Stimulated activated CD8-positive, alpha-beta memory T cell treated with anti-CD3 and anti-CD28 coated beads, Interleukin-12 subunit alpha, Interleukin-12 subunit beta, amount 100 ng/mL, for 24 hours (primary cell): ENCODE measurements around the gene SERPINA9.
"Not testable (repeated sequence)": the region's sequence is repeated elsewhere in the genome, so short reads cannot be mapped to it uniquely, and the experiment has no call there.

Source experiments
- DNase-seq: peaks from one replicate; pipeline ENCODE4 v3.0.0-alpha.2; 2020; ENCODE audit errors: extremely low read depth

Gene SERPINA9, protein sequence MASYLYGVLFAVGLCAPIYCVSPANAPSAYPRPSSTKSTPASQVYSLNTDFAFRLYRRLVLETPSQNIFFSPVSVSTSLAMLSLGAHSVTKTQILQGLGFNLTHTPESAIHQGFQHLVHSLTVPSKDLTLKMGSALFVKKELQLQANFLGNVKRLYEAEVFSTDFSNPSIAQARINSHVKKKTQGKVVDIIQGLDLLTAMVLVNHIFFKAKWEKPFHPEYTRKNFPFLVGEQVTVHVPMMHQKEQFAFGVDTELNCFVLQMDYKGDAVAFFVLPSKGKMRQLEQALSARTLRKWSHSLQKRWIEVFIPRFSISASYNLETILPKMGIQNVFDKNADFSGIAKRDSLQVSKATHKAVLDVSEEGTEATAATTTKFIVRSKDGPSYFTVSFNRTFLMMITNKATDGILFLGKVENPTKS

DNA sequence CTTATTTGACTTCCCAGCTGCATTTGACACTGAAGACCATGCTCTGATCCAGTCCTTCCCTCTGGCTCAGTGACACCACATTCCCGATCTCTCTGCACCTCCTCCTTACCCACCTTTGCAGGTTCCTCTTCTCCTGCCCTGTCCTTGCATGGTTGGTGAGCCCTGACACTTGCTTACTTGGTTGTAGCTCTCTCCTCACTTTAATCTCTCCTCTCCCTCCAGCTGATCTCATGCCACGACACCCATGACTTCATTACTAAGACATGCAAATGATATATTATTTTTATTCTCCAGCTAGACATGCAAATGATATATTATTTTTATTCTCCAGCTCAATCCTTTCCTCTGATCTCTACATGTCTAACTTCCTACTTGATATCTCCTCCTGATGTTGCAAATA is at the start of gene SERPINA9:
TSS of gene SERPINA9 (minus strand) at position 175 of the 400 bp plus-strand sequence. CDS start 6,357 bp downstream, outside the sequence.
- no peak for DNase-seq

DNA sequence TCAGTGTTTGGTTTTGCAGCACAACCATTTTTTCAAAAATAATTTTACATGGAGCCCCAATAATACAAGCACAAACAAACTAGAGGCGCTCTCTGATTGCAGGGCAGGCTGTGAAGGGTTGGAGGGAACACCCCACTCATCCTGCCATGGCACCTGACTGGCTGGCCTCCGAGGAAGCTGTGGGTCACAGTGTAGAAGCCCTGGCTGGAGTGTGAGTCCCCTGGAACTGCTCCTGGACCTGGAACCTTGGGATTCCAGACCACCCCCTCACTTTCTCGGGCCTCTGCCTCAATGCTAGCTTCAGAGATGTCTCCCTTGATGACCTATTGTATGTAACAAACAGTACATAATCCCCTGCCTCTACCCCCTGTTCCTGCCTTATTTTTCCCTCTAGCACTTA is 48.1 kb upstream of the SERPINA9 start:
- no peak for DNase-seq

DNA sequence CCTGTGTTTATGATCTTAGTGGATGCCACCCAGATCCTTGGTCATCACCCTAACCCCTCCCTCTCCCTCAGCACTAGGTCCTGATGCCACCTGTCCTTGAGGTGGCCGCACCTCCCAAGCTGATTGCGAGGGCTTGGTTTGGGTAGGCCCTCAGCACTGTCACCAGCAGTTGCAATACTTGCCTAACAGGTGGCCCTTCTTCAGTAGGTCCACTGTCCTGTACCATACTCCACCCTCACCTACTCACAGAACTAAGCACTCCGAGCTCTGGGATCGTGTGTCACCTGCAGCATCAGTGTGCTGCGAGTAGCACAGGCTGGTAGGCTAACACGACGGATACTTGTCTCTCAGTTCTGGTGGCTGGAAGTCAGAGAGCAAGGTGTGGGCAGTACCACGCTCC is 47.3 kb upstream of the SERPINA9 start:
- DNase-seq = no peak

DNA sequence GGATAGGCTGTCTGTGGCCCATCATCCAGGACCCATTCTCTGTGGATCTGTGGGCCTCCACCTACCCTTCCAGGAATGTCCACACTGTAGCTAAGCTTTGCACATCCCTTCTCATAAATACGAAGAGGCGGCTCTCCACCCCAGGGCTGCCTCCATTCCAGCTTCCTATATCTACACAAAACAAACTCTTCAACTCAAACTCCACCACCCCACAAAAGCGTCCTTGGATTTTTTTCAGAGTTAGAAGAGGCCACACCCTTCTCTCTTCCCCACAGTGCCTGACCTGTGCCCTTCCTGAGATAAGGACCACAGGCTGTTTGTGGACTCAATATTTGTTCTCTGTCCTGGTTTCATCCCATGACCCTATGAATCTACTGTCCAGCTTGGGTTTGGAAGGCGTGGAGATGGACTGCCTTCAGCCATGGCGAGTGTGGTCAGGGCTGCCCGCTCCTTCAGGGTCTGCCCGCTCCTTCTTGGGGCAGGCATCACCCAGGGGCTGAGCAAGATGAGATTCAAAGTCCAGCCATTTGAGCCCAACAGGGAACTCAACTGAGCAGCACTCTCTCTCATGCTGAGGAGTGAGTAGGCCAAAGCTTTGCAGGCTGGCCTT is 46.2 kb upstream of the SERPINA9 start:
- DNase-seq = no peak

DNA sequence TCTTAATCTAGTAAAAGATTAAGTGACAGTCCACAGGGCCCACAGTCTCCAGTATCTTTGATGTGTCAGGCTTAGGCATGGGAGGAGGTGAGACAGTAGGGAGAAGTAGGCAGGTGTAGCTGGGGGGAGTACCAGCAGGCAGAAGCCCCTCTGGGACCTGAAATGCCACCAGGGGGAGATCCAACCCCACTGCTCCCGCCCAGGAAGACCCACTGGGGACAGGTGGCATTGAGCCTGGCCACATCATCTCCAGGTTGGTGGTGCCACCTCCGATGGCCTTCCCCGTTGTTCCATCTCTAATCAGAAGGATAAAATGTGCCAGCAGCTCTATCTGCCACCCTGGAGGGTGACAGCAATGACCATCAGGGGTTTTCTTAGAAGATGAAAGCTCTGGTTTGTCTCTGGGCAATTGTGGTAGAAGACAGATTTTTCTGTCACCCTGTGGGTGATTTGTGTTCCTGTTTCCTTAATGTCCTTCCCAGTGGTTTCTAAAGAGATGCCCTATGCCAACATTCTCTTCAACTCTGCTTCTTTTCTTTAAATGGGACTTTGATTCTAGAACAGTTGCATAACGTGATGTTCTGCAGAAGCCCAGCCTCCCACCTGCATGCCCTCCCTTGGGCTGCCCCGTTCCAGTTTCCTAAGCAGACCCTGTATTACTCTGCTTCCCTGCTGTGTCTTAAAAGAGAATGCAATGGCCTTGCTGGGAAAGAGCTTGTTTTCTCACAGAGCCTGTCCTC is 45.5 kb upstream of the SERPINA9 start:
- DNase-seq = no peak

DNA sequence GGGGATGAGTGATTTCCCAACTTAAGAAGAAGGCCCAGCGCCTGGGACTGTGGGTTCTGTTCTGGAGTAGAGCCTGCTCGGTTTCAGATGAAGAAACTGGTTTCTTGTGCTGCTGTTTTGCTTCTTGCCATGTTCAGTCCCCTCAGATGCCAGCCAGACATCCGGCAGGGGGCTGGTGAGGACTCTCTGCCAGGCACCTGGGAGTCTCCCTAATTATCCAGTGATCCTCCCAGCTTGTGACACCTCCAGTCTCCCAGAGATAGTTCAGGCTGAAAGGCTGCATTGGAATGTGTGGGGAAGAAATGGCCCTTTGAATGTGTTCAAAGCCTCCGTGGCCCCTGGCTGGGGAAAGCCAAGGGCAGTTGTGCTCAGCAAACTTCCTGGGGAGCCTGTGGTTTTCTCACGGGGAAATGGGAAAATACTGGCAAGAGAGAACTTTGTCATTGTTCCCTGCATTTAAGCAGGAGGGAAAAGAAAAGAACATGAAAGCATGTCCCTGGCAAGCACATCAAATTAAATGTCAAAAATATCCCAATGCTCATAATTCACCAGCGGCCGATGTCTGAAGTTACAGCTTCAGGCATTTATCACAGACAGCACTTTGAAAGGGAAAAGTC is 41.8 kb upstream of the SERPINA9 start:
- no peak for DNase-seq

DNA sequence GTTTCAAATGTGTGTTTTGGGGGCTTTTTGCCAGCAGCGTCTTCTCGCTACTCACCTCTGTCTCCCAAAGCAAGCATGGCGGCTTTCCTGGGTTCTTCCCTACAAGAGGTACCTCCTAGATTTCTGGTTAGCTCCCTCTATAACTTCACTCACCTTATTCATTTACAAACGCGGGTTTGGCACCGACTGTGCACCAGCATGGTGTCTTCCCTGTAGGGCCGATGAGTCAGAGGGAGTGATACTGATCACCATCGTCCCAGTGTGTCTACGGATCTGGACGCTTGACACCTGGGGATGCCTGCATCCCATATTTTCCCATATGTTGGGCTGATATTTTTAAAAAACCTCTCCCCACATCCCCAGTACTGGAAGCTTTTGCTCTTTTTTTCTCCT is 41.2 kb upstream of the SERPINA9 start:
- no peak for DNase-seq

DNA sequence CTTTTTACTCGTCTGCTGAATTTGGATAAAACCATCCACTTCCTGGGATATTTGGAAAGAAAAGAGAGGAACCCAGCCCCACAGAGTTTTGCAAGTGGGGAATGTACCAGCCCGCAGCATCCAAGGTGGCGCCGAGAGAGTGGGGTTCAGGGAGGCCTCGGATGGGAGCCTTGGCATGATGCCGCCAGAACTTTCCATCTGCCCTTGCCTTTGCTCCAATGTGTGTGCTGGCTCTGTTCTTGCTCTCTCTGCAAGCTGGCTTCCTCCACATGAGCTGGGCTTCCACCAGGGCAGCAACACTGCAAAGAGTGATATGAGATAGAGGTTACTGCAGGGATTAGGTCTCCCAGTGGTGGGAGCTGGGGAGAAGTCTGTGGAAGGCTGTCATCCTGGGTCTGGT is 39.9 kb upstream of the SERPINA9 start:
- no peak for DNase-seq

DNA sequence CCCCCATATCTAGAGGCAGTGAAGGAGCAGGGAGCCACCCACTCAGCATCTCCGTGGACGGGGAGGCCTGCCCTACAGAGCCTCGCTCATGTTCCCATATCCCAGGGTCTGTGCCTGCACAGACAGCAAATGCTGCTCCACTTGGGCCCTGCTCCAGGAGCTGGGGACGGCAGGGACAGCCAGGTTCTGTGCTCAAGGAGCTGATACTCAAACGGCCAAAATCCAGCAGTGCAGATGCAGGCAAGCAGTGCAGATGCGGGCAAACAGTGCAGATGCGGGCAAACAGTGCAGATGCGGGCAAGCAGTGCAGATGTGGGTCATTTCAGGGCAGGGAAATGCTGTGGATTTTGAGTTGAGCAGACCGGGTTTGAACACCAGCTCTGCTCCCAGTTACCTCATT is 39.4 kb upstream of the SERPINA9 start:
- no peak for DNase-seq

DNA sequence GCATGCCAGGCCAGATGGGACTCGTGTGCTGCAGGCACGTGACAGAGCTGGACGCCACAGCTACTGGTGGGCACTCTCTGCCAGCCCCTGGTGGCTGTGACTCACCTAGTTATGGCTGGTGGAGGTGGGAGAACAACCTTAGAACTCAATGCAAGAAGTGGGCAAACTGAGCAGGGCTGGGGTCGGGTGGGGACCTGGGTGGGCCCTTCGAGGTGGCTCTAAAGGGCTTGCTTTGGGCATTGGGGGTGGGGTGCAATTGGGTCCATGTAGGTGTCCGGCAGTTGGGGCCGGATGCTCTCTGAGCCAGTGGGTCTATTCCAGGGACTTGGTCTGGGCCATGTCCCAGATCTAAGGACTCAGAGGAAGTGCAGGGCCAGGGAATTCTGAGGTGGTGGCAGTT is 38.4 kb upstream of the SERPINA9 start:
- DNase-seq = no peak

DNA sequence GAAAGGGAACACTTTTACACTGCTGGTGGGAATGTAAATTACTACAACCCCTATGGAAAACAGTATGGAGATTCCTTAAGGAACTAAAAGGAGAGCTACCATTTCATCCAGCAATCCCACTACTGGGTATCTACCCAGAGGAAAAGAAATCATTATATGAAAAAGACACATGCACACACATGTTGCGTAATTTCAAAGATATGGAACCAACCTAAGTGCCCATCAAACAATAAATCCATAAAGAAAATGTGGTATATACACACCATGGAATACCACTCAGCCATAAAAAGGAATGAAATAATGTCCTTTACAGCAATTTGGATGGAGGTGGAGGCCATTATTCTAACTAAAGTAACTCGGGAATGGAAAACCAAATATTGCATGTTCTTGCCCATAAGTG is 34.5 kb upstream of the SERPINA9 start:
- DNase-seq = not testable (repeated sequence)

DNA sequence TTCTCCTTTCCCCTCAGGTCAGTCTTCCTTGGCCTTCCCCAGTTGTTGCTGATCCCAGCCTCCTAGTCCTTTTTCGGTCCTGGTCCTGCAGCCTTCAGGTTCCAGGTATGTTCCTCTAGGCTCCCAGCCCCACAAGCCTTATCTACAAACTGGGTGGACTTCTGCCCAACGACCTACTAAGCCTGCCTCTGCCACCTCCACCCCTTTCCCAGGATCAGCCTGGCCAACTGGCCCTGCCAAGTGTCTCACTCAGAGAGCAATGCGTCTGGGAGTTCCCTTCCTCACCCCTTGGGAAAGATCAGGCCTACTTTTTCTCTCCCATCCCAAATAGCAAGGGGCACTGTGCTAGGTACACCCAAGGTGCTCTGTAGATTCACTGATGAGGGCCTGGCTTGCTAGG is 33.4 kb upstream of the SERPINA9 start, which contains the start of gene SERPINA12:
TSS of gene SERPINA12 (minus strand) at position 114 of the 400 bp plus-strand sequence. CDS start 11,072 bp downstream, outside the sequence.
- DNase-seq = no peak

DNA sequence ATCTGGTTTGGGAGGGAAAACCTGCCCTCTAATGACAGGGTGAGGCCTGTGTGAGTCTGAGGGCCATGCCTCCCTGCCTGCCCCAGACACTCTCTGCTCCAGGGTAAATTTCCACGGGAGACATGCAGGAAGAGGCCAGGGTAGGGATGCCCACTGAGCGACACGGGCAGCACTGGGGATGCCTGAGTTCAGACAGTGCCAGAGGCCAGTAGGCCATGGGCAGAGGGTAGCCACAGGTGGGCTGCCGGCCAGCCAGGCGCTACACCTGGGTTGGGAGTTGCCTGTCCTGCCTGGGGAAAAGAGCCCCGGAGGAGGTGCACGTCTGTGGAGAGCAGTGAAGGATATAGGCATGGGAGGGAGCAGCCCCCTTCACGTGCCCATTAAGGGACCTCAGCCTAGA is 29.6 kb upstream of the SERPINA9 start:
- DNase-seq = no peak

DNA sequence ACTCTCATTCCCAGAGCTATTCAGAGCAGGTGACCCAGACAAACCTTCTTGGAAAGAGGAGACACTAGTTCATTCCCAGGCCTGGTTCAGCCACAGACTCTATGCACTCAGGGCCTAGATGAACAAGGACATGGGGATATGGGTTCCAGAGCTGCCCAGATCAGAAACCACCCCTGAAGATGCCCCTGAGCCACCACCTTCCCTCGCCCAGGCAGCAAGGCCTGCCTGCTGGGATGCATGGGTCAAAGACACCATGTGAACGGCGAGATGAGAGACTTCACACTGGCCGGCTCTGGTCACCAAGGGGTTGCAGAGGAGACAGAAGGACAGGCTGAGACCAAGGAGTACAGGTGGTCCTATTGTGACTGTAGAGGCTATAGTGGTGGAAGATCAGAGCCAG is 29.2 kb upstream of the SERPINA9 start:
- no peak for DNase-seq

DNA sequence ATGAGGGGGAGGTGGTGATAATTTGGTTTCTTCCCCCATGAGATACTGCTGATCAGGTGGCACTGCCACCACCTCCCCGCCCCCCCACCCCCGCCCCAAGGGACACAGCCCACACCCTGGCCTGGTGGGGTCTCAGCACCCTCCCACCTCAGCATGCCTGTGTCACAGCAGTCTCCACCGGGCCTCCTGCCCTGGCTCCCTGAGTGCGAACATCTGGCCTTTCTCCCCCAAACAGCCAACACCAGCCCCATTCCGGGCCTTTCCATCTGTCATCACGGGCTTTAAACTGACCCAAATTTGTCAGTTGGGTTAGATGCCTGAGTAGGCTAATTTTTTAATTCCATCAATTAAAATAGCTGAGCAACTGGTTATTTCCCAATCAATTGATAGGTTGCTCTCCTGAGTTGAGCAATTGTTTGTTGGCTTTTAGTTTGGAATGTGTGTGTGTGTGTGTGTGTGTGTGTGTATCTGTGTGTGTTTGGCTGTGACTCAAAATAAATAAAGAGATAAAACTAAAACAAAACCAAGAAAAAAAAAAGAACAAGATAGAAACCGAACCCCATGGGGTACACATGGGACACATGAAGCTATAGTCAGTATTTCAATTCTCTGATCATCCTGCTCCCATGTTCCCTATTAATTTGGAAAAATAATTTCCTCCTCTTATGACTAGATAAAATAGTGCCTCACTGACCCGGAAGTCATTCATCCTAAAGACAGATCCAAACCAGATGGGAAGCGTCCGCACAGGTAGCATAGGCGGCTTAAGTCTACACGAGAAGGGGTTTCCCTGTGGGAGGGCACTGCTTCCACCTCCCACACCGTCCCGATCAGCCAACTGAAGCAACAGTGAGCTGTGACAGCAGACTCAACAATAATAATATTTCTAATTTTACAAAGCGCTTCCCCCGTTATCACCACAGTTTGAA is 25.9 kb upstream of the SERPINA9 start:
- no peak for DNase-seq

DNA sequence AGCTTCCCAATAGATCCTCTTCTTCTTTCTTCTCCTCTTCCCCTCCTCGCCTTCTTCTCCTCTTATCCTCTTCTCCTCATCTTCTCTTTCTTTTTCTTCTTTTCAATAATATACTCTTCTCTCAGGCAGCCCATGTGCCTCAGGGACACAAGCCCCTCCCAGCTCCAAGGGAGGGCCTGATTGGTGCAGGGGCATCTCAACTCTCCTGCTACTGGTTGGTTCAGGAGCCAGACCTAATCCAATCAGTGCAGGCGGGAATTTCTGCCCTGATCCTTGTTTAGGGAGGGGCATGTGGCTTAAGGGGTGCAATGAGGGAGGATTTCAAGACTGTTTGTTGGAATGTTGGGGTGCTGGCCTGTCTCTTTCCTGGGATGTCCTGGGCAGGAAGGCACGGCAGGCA is 24.3 kb upstream of the SERPINA9 start:
- DNase-seq = no peak

DNA sequence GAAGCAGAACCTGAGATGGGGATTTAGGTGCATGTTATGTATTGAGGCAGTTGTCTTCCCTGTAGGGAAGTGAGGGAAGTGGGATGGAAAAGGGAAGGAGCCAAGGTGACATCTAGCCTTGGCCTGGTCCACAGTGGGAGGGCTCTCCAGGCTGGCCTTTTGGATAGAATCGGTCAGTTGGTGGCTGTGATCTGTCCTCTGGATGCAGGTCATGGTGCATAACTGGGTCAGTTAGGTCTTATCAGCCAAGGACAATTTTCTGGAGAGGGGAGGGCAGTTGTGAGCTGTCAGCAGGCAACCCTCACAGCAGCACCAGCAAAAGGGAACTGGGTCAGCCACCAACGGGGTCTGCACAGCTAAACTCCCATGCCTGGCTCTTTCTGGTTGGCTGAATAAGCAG is 23.7 kb upstream of the SERPINA9 start:
- DNase-seq = no peak

DNA sequence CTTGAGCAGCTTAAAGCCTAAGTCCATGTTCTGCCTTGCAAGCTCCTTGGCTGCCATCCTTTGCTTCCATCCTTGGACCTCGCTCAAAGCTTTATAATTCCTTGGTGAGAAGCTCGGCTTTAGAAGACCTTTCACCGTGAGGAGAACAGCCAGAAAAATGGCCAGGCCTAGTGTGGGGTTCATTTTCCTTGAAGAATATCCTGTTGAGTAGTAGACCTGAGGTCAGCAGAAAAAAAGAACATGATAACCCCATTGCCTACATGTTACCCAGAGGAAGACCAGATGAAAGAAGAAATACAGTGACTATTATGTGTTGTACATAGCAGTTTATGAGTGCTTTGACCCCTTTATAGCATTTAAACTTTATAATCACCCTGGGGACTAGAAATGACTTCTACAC is 22.2 kb upstream of the SERPINA9 start:
- DNase-seq = no peak

DNA sequence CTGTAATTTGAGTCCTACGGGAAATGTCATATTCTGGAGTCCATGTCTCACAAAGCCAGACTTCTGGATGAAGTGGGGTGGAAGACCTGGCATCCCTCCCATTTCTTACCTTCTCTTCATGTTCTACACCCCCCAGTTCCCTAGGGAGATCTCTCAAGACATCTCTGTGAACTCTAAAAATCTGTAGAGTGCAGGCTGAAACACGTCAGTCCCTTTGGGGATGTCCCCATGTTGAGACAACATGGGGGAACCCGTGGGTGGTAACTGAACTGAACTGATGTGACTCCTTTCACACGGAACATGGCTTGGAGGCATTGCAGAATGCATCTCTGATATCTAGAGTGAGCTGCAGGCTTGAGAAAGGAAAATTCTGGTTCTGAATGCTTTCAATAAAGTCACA is 18.1 kb upstream of the SERPINA9 start:
- DNase-seq = no peak

DNA sequence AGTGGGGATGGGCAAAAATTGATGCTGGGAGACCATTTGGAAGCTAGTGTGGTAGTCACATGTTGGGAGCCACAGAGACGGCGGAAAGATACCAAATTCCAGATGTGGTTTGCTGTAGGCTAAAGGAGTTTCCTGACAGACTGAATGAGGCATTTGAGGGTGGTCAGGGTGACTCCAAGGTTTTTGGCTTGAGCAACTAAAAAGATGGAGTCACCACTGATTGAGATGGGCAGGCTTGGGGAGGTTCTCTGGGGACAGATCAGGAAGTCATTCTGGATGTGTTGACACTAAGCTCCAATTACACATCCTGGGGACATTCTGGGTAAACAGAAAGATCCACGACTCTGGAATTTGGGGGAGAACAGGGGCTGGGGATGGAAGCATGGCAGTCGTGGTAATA is 15.5 kb upstream of the SERPINA9 start:
- no peak for DNase-seq

DNA sequence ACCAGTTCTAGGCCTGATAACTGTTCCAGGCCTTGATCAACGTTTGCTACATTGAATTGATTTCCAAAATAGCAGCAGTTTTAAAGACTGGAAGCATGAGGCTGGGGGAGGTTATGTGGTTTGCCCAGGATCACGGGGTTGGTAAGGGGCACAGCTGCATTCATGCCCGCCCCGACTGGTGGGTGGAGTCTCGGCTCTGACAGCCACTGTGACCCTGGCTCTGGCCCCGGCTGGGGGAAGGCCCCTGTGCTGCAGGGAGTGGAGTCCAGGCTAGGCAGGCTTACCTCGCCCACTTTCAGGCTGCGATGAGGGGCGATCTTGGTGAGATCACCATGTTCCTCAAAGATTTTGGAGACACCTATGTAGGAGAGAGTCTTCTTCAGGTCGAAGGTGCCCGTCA is 13.3 kb upstream of the SERPINA9 start:
- DNase-seq = no peak
